Keratinocyte (primary cell): ENCODE results near the gene STARD8. TPM values are rescaled to one million over a fixed set of nuclear protein-coding genes. Genes with fewer than 3 reads are reported as not detected.

Experiments
- DNase-seq: peaks from one replicate; pipeline ENCODE4 v3.0.0-alpha.2; 2011; ENCODE audit warnings: low read depth, missing footprints, low spot score
- FAIRE-seq: peaks from 2 replicates; lab custom pipeline; 2011; peaks lifted over from hg19 to GRCh38; lab: Jason Lieb, UNC
- H2AFZ ChIP-seq: 2 replicates; pipeline ENCODE4 v1.6.0; 2012; ENCODE audit warnings: low read length, control low read depth, inconsistent platforms; ENCODE audit not compliant: control insufficient read depth
- H3K27ac ChIP-seq: 2 replicates; pipeline ENCODE4 v1.5.1; 2011; ENCODE audit warnings: low read length; ENCODE audit not compliant: control insufficient read depth, insufficient read depth
- H3K27me3 ChIP-seq: 3 replicates; pipeline ENCODE4 v1.6.0; 2011; ENCODE audit warnings: low read length; ENCODE audit not compliant: control insufficient read depth, insufficient read depth; ENCODE audit errors: extremely low read depth
- H3K36me3 ChIP-seq, 2 experiments: 2 replicates in 1 of 2; 3 replicates in 1 of 2; pipeline ENCODE4 v1.5.1; 2011; ENCODE audit warnings: low read length in 2 of 2, mild to moderate bottlenecking in 1 of 2; ENCODE audit not compliant: control insufficient read depth in 2 of 2, insufficient read depth in 2 of 2; ENCODE audit errors: extremely low read depth in 1 of 2
- H3K4me1 ChIP-seq: 3 replicates; pipeline ENCODE4 v1.5.1; 2011; ENCODE audit warnings: low read length; ENCODE audit not compliant: control insufficient read depth, insufficient read depth; ENCODE audit errors: extremely low read depth
- H3K4me2 ChIP-seq: 3 replicates; pipeline ENCODE4 v1.6.0; 2011; ENCODE audit warnings: low read depth, low read length; ENCODE audit not compliant: control insufficient read depth, insufficient read depth; ENCODE audit errors: extremely low read depth
- H3K4me3 ChIP-seq, 3 experiments: fragments of 200-600 bp in 1 of 3; sonication (generic) in 1 of 3; 2 replicates in 2 of 3; 3 replicates in 1 of 3; pipeline ENCODE4 v1.5.1; 2011 to 2016; ENCODE audit warnings: low read length in 3 of 3, mild to moderate bottlenecking in 3 of 3, control low read depth in 2 of 3, inconsistent platforms in 1 of 3, low read depth in 1 of 3, mixed read lengths in 1 of 3, mixed run types in 1 of 3, moderate library complexity in 1 of 3; ENCODE audit not compliant: control insufficient read depth in 2 of 3, insufficient read depth in 2 of 3; ENCODE audit errors: extremely low read depth in 1 of 3
- H3K79me2 ChIP-seq: 2 replicates; pipeline ENCODE4 v1.6.0; 2012; ENCODE audit warnings: low read length; ENCODE audit not compliant: control insufficient read depth, insufficient read depth
- H3K9ac ChIP-seq: 3 replicates; pipeline ENCODE4 v1.6.0; 2011; ENCODE audit warnings: low read length; ENCODE audit not compliant: control insufficient read depth, insufficient read depth; ENCODE audit errors: extremely low read depth
- H3K9me1 ChIP-seq: 3 replicates; pipeline ENCODE4 v1.6.0; 2011; ENCODE audit warnings: low read length; ENCODE audit not compliant: control insufficient read depth, insufficient read depth; ENCODE audit errors: extremely low read depth
- H3K9me3 ChIP-seq: 2 replicates; pipeline ENCODE4 v1.5.1; 2012; ENCODE audit warnings: low read depth, low read length; ENCODE audit not compliant: control insufficient read depth
- H4K20me1 ChIP-seq: 3 replicates; pipeline ENCODE4 v1.6.0; 2011; ENCODE audit warnings: low read length; ENCODE audit not compliant: control insufficient read depth, insufficient read depth; ENCODE audit errors: extremely low read depth
- EZH2 ChIP-seq: IDR thresholded peaks from one replicate; pipeline ENCODE4 v1.6.1; 2012; ENCODE audit warnings: inconsistent platforms, mild to moderate bottlenecking, low read length, moderate library complexity
- dilution Hi-C: fragments of 300-500 bp; cut with MboI; formaldehyde crosslinking; loops from one replicate; pipeline ENCODE4 v1.7.0; 2020; ENCODE audit warnings: low sequenced_read_pairs; ENCODE audit not compliant: extremely low pct_ligation_motif_present
- polyA plus RNA-seq, 5 experiments: library from polyadenylated mRNA; depleted of rRNA in 3 of 5; stranded (reverse) in 3 of 5; stranded (forward) in 1 of 5; unstranded in 1 of 5; fragments of >200 nt; gene quantifications; 1 replicate in 1 of 5; 2 replicates in 3 of 5; 3 replicates in 1 of 5; pipeline versions ENCODE4 v1.2.1 to v1.2.3, GENCODE V29; 2011 to 2012; ENCODE audit warnings: missing spikeins in 2 of 5, low read depth in 1 of 5, low replicate concordance in 1 of 5
- TF ChIP-seq, protein P1 (sequence below), 3 experiments: IDR thresholded peaks in 1 of 3; conservative IDR thresholded peaks in 1 of 3; optimal IDR thresholded peaks in 1 of 3; 2 replicates in 2 of 3; 3 replicates in 1 of 3; pipeline versions ENCODE3 to v1.5.1; 2011; ENCODE audit warnings: low read length in 3 of 3, mild to moderate bottlenecking in 3 of 3, moderate library complexity in 2 of 3, control low read depth in 1 of 3, inconsistent platforms in 1 of 3; ENCODE audit not compliant: insufficient read depth in 2 of 3; ENCODE audit errors: extremely low read depth in 1 of 3

STARD8 gene
- polyA plus RNA-seq, 1 donor (not counting 4 experiments of a cell fraction or from before 2014, with no cell fraction given), result 0.07 TPM

DNA sequence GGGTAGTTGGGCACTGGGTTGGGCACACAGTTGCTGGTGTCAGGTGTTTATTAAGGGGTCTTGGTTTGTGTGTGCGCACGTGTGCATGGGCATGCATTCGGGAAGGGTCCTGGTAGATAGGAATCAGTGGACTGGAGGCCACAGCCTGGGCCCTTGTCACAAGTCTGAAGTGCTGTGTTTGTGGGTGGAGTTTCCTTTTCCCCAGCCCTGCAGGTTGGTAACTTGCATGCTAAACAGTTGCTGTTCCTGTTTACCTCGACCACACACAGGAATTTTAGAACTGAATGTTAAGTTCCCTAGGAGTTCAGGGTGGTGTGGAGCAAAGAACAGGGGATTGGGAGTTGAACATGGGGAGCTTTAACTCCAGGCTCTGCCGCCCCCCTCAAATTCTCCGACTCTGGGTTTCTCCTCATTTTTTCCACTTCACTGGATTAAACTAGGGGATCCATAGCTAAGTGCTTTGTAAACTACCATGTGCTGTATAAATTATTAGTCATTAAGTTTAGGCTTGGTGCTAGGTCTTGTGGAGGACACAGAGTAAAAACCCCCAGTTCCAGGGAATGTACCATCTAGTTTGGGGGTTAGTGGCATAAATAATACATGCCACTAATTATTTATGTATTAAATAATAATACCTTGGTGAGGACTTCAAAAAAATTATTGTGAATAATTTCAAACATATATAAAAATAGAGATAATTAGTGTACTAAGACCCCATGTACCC, 49.0 kb downstream of the STARD8 start:
- H3K9me1 ChIP-seq, result no peaks in the 10 kb centered on the region
- H3K9me3 ChIP-seq, result no peaks in the 10 kb centered on the region
- H3K79me2 ChIP-seq, result no peaks in the 10 kb centered on the region
- FAIRE-seq, result no peak
- DNase-seq, result no peak
- no peak overlapping the region for H3K4me2 ChIP-seq
- H3K36me3 ChIP-seq, result no peaks in the 10 kb centered on the region
- H4K20me1 ChIP-seq, result no peaks in the 10 kb centered on the region
- dilution Hi-C loops, result no loop called here
- no peak overlapping the region for H3K27ac ChIP-seq
- TF ChIP-seq EZH2, result no peak
- TF ChIP-seq, protein P1, sequence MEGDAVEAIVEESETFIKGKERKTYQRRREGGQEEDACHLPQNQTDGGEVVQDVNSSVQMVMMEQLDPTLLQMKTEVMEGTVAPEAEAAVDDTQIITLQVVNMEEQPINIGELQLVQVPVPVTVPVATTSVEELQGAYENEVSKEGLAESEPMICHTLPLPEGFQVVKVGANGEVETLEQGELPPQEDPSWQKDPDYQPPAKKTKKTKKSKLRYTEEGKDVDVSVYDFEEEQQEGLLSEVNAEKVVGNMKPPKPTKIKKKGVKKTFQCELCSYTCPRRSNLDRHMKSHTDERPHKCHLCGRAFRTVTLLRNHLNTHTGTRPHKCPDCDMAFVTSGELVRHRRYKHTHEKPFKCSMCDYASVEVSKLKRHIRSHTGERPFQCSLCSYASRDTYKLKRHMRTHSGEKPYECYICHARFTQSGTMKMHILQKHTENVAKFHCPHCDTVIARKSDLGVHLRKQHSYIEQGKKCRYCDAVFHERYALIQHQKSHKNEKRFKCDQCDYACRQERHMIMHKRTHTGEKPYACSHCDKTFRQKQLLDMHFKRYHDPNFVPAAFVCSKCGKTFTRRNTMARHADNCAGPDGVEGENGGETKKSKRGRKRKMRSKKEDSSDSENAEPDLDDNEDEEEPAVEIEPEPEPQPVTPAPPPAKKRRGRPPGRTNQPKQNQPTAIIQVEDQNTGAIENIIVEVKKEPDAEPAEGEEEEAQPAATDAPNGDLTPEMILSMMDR (optimal IDR thresholded peaks at IDR 0.05 in 1 of 3, IDR thresholded peaks at IDR 0.05 in 1 of 3, conservative IDR thresholded peaks at IDR 0.05 in 1 of 3; ENCODE audit: extremely low read depth in 1 of 3, insufficient read depth in 2 of 3, low read length in 3 of 3), result no peak
- H2AFZ ChIP-seq, result no peak overlapping the region
- H3K4me1 ChIP-seq, result no peaks in the 10 kb centered on the region
- no peak overlapping the region for H3K9ac ChIP-seq
- H3K4me3 ChIP-seq, result no peak overlapping the region
- H3K27me3 ChIP-seq, result peaks cover 5% of the 10 kb centered on the region

GRCh38 chrX:68697036-68697435, 49.6 kb downstream of the STARD8 start:
- TF ChIP-seq, protein P1 (optimal IDR thresholded peaks at IDR 0.05 in 1 of 3, IDR thresholded peaks at IDR 0.05 in 1 of 3, conservative IDR thresholded peaks at IDR 0.05 in 1 of 3; ENCODE audit: extremely low read depth in 1 of 3, insufficient read depth in 2 of 3, low read length in 3 of 3), result no peak
- TF ChIP-seq EZH2, result no peak
- FAIRE-seq (no peak), DNase-seq (no peak)
- no peaks in the 10 kb centered on the region for H3K9me3 ChIP-seq
- peaks cover 5% of the 10 kb centered on the region for H3K27me3 ChIP-seq
- dilution Hi-C loops, result no loop called here
- H3K4me3 ChIP-seq, result no peak overlapping the region
- no peak overlapping the region for H3K4me2 ChIP-seq
- H2AFZ ChIP-seq, result no peak overlapping the region
- no peak overlapping the region for H3K9ac ChIP-seq
- no peaks in the 10 kb centered on the region for H3K36me3 ChIP-seq
- H3K27ac ChIP-seq, result no peak overlapping the region
- H3K9me1 ChIP-seq, result no peaks in the 10 kb centered on the region
- H3K79me2 ChIP-seq, result no peaks in the 10 kb centered on the region
- H4K20me1 ChIP-seq, result no peaks in the 10 kb centered on the region
- H3K4me1 ChIP-seq, result no peaks in the 10 kb centered on the region
